OCI-LY3 (cell line): ENCODE results near the gene ACRBP.

Source experiments
- H2AFZ ChIP-seq: fragments of 200-600, 300-600 bp; shearing (Covaris generic); 2 replicates; pipeline ENCODE4 v1.6.0; 2014; ENCODE audit warnings: antibody characterized with exemption, low read depth, low read length
- H3K27ac ChIP-seq: fragments of 200-600, 300-600 bp; sonication (generic); 2 replicates; pipeline ENCODE4 v1.5.1; 2014; ENCODE audit warnings: mild to moderate bottlenecking, low read length, moderate library complexity, mixed read lengths
- H3K27me3 ChIP-seq: fragments of 200-600, 300-600 bp; sonication (generic); 2 replicates; pipeline ENCODE4 v1.6.1; 2014; ENCODE audit warnings: low read depth, low read length, mixed read lengths
- H3K36me3 ChIP-seq: fragments of 200-600, 300-600 bp; sonication (generic); replicated peaks from 2 replicates; pipeline ENCODE3; 2014; ENCODE audit warnings: low read depth, low read length, mixed read lengths
- H3K4me1 ChIP-seq: fragments of 300-600, 200-600 bp; sonication (generic); 2 replicates; pipeline ENCODE4 v1.6.1; 2014; ENCODE audit warnings: low read length, mixed read lengths
- H3K4me2 ChIP-seq: fragments of 200-600, 300-600 bp; sonication (generic); 2 replicates; pipeline ENCODE4 v1.6.1; 2014; ENCODE audit warnings: low read length, mixed read lengths
- H3K4me3 ChIP-seq: fragments of 300-600, 200-600 bp; sonication (generic); 2 replicates; pipeline ENCODE4 v1.5.1; 2014; ENCODE audit warnings: antibody characterized with exemption, mild to moderate bottlenecking, low read length, moderate library complexity
- H3K79me2 ChIP-seq: fragments of 300-600, 200-600 bp; shearing (Covaris generic); 2 replicates; pipeline ENCODE4 v1.6.1; 2014; ENCODE audit warnings: mild to moderate bottlenecking, low read length, mixed read lengths
- H3K9ac ChIP-seq: fragments of 300-600, 200-600 bp; shearing (Covaris generic); 2 replicates; pipeline ENCODE4 v1.6.0; 2014; ENCODE audit warnings: mild to moderate bottlenecking, low read length, moderate library complexity
- H3K9me3 ChIP-seq: fragments of 200-600, 300-600 bp; shearing (Covaris generic); 2 replicates; pipeline ENCODE4 v1.6.1; 2014; ENCODE audit warnings: low read length, mixed read lengths; ENCODE audit not compliant: insufficient read depth
- H4K20me1 ChIP-seq: fragments of 200-600, 300-600 bp; sonication (generic); 2 replicates; pipeline ENCODE4 v1.6.1; 2016; ENCODE audit warnings: low read length, mixed read lengths; ENCODE audit not compliant: insufficient read depth
- EZH2phosphoT487 ChIP-seq: fragments of 200-600 bp; shearing (Covaris generic); IDR thresholded peaks from 2 replicates; pipeline ENCODE4 v1.6.1; 2018; ENCODE audit warnings: antibody characterized with exemption, mixed run types, low read depth
- TF ChIP-seq, protein P1 (sequence below): fragments of 200-600, 300-600 bp; sonication (generic); IDR thresholded peaks from 2 replicates; pipeline ENCODE4 v1.5.1; 2014; ENCODE audit warnings: antibody characterized with exemption, low read length, low read depth

ACRBP gene

DNA sequence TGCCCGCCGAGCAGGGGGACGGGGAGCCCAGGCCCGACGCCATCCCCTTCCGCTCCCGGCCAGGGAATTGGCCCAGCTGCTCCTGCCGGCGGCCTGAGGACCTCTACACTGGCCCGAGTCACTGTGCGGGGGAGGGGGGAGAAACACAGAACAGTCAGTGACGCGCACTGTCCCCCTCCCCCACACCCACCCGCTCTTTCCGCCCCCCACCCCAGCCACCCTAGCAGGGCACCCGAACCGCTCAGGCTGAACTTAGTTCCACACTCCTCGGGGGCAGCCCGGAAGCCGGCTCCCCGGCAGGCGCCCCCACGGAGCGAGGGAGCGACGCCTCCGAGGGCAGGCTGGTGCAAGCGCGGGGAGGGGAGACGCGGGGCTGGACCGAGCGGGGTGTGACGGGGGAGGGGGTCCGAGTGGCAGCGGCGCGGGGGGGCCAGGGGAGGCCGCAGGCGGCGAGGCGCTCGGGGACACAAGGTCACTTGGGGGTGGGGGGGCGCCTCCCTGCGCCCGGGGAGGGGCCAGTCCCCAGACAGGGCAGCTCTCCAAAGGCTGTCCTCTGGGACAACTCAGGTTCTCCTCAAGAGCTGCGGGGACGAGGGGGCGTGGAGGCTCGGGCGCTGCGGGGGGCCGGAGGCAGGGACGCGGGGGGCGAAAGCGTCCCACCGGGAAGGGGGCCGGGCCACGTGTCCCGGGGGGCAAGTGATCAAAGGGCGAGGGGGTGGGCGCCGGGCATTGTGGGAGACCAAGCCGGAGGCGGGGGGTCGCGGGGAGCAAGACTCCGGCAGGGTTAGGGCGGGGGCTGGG, 40.7 kb downstream of the ACRBP start:
- Histone ChIP-seq H2AFZ (no peak overlapping the region), H3K9me3 (no peaks in the 10 kb centered on the region), H3K27ac (peak overlapping the region; percentile 55), H3K4me1 (peaks cover 26% of the 10 kb centered on the region), H3K4me2 (peak overlapping the region; percentile 98), H3K9ac (peak overlapping the region; percentile 92), H3K4me3 (peak overlapping the region; percentile 95), H3K79me2 (peaks cover 46% of the 10 kb centered on the region), H4K20me1 (peaks cover 28% of the 10 kb centered on the region), H3K36me3 (peaks cover 41% of the 10 kb centered on the region), H3K27me3 (no peaks in the 10 kb centered on the region)
- no peak for TF ChIP-seq EZH2phosphoT487
- TF ChIP-seq, protein P1, sequence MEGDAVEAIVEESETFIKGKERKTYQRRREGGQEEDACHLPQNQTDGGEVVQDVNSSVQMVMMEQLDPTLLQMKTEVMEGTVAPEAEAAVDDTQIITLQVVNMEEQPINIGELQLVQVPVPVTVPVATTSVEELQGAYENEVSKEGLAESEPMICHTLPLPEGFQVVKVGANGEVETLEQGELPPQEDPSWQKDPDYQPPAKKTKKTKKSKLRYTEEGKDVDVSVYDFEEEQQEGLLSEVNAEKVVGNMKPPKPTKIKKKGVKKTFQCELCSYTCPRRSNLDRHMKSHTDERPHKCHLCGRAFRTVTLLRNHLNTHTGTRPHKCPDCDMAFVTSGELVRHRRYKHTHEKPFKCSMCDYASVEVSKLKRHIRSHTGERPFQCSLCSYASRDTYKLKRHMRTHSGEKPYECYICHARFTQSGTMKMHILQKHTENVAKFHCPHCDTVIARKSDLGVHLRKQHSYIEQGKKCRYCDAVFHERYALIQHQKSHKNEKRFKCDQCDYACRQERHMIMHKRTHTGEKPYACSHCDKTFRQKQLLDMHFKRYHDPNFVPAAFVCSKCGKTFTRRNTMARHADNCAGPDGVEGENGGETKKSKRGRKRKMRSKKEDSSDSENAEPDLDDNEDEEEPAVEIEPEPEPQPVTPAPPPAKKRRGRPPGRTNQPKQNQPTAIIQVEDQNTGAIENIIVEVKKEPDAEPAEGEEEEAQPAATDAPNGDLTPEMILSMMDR, result no peak

DNA sequence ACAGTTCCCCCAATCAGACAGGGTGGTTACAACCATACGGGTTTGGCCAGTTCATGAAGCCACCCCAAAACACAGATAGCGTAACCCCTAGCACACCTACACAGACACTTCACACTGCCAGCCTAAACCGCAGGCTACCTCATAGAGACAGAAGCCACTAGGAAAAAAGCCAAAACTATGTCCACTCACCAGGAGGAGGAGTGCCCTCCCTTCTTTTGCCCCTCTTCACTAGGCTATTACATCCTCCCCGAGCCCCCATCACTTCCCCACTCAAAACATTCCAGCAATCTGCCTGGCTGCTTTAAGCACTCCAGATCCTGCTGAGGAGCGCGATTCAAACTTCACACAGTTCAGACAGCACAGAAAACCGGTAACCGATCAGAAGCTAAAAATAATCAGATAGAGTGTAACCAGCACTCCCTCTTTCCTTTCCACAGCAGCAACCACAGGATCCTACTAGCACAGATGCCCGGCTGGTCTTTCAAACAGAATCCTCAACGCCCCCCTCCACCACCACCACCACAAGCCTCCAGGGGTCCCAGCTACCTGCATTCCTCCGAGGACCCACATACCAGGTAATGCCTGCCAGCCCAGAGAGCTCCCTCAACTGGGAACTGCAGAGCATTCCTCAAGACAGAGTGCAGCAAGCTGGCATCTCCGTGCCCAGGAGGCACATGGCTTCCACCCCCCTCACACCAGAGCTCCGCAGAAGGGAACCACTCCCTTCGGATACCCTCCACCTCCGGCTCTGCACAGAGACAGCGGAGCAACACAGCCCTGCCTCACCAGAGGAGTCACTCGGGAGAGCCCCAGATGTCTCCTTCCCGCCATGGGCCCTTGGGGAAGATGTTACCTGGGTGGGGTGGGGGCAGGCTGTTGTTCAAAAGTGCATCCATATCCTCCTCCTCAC, 41.6 kb downstream of the ACRBP start:
- H3K4me3 ChIP-seq, result peak overlapping the region; percentile 95
- H3K36me3 ChIP-seq, result peaks cover 50% of the 10 kb centered on the region
- H3K9me3 ChIP-seq, result no peaks in the 10 kb centered on the region
- H3K79me2 ChIP-seq, result peaks cover 46% of the 10 kb centered on the region
- peak overlapping the region; percentile 98 for H3K4me2 ChIP-seq
- H4K20me1 ChIP-seq, result peaks cover 28% of the 10 kb centered on the region
- no peaks in the 10 kb centered on the region for H3K27me3 ChIP-seq
- TF ChIP-seq, protein P1, result peak; percentile 8; the same call in 1 of the 2 replicates
- TF ChIP-seq EZH2phosphoT487, result no peak
- peak overlapping the region; percentile 92 for H3K9ac ChIP-seq
- peaks cover 26% of the 10 kb centered on the region for H3K4me1 ChIP-seq
- H2AFZ ChIP-seq, result no peak overlapping the region
- H3K27ac ChIP-seq, result peak overlapping the region; percentile 55

DNA sequence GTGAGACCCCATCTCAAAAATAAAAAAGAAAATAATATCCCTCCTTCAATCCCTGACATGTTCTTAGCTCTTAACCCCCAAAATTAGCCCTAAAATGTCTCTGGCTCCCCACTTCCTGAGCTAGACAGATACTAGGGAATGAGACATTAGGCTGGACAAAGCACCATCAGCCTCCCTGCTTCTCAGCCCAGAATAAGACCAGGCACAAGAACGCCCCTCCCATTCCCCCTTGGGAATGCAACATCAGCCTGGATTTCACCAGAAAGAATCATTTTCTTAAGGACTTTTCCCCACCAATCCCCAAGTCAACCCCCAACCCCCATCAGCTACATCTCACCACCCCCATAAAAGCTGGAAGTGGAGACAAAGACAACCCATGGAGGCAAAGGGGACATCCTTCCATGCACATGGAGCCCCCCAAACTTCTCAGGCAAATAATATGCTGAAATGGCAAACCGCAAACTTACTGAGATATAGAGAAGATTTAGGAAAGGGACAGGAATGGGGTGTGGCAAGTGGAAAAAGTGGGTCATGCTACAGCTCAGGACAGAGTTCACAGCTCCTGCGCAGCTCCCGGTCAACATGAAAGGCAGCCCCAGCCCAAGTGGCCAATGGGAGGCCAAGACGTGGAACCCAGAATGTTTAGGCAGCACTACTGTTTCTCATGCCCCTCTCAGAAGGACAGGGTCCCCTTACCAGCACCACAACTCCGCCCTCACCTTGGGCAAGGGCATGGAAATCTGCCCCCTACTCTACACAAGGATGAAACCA, 42.8 kb downstream of the ACRBP start:
- TF ChIP-seq, protein P1, result no peak
- TF ChIP-seq EZH2phosphoT487, result no peak
- Histone ChIP-seq H3K27me3 (no peaks in the 10 kb centered on the region), H3K79me2 (peaks cover 46% of the 10 kb centered on the region), H3K9ac (peak overlapping the region; percentile 92), H3K36me3 (peaks cover 62% of the 10 kb centered on the region), H3K4me1 (peaks cover 26% of the 10 kb centered on the region), H4K20me1 (peaks cover 28% of the 10 kb centered on the region), H3K9me3 (no peaks in the 10 kb centered on the region), H3K4me2 (peak overlapping the region; percentile 98), H2AFZ (no peak overlapping the region), H3K4me3 (peak overlapping the region; percentile 95), H3K27ac (no peak overlapping the region)
